ENCODE data around the gene FAM174C.

- TF ChIP-seq, protein P1, sequence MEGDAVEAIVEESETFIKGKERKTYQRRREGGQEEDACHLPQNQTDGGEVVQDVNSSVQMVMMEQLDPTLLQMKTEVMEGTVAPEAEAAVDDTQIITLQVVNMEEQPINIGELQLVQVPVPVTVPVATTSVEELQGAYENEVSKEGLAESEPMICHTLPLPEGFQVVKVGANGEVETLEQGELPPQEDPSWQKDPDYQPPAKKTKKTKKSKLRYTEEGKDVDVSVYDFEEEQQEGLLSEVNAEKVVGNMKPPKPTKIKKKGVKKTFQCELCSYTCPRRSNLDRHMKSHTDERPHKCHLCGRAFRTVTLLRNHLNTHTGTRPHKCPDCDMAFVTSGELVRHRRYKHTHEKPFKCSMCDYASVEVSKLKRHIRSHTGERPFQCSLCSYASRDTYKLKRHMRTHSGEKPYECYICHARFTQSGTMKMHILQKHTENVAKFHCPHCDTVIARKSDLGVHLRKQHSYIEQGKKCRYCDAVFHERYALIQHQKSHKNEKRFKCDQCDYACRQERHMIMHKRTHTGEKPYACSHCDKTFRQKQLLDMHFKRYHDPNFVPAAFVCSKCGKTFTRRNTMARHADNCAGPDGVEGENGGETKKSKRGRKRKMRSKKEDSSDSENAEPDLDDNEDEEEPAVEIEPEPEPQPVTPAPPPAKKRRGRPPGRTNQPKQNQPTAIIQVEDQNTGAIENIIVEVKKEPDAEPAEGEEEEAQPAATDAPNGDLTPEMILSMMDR (IDR thresholded peaks at IDR 0.05 in 8 of 11, conservative IDR thresholded peaks at IDR 0.05 in 3 of 11), result no peak
- no peak for TF ChIP-seq POLR2A (IDR thresholded peaks at IDR 0.05)
Observed at GRCh38 chr19:1234051-1234954, 41.0 kb upstream of the FAM174C start.

Data from spleen (tissue), 7 donors.